HG02970 (cell line): ENCODE measurements around the gene MRPL18.
"Not testable (repeated sequence)": the region's sequence is repeated elsewhere in the genome, so short reads cannot be mapped to it uniquely, and the experiment has no call there.

Source experiments
- ATAC-seq: cut with Tn5 transposase; IDR thresholded peaks from one replicate; pipeline ENCODE4 v1.9.1; 2021; ENCODE audit warnings: mild to moderate bottlenecking, moderate library complexity, moderate number of reproducible peaks; ENCODE audit not compliant: unreplicated experiment, low FRiP score

Gene MRPL18

DNA sequence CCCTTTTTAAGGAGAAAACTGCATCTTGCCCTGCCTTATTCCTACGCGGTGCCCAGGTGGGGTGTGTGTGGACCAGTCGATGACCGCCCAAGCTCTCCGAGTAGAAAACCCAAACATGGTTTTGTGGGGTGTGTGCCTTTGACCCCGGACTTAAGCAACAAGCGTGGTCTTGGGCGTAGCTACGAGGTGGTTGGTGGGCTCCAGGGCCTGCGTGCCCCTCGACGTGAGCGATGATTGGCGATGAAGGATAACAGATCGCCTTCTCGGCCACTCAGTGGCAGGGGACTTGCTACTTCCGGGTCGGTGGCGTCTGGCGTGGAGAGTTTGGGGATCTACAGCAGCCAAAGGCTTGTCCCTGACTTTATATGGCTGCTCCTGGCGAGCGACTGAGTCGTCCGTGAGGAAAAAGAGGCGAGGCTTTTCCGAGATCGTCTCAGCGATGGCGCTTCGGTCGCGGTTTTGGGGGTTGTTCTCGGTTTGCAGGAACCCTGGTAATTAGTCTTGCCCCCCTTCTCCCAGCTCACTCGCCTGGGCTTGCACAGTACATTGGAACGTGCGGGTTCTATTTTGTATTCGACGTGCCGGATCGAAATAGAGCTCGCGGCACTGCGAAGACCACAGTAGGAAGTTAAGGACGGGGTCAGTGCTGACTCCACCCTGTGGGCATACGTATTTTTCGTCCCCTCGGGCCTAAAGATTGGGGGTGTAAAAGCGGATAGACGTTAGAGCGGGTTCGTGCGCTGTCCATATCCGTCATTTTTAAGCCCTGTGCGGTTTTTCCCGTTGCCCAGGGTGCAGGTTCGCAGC, at the start of gene MRPL18:
TSS of gene MRPL18 (plus strand) at position 319 of the 807 bp plus-strand sequence. CDS start at position 440, 121 bp downstream.
- ATAC-seq = peak; percentile 80

DNA sequence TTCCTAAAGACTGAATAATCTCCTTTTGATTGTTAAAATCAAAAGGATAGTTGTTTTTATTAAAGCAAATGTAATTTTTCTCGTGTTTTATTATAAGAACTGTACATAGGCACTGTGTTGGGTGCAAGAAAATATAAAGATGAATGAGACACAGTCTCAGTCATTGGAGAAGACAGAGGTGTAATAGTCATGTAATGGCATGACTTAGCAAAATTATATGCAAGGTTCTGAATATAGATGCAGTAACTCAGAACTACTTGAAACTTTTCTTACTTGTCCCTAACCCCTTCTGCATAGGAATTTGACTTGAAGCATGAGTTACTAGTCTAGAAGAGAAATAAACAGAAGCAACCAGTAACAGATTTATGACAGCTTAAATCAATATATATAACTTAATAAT, 48.1 kb upstream of the MRPL18 start:
- no peak for ATAC-seq

DNA sequence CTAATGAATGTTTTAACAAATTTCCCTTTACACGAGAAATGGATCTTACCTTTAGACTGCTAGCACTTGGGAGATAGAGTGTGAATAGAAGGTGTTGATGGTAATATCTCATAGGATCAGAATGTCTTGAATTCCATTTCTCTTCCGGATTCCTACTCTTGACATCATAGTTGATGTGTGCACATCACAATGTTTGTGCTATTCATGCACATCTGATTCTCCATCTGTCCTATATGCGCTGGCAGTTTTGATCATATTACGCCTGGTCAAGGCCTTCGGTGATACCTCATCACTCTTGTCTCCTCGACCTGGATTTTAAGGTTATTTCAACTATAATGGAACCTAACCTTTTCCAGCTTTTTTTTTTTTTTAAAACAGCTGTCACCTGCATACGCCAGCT, 45.2 kb upstream of the MRPL18 start:
- no peak for ATAC-seq

DNA sequence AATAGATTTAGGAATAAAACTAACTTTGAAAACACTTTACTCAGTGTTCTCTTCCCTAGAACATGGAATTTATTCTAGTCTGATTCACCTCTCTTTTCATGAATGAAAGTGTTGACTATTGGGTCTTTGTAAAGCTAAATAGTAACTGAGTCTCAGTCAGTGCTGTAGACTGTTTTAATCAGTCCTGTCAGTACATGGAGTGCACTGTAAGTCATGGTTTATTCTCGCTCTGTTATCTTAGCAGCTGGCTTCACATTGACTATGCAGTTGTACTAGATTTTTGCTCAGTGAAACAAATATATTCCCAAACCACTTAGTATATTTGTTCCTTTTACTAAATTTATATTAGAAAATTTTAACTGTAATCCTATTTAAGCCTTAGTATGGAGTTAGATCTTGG, 43.5 kb upstream of the MRPL18 start:
- ATAC-seq = no peak

DNA sequence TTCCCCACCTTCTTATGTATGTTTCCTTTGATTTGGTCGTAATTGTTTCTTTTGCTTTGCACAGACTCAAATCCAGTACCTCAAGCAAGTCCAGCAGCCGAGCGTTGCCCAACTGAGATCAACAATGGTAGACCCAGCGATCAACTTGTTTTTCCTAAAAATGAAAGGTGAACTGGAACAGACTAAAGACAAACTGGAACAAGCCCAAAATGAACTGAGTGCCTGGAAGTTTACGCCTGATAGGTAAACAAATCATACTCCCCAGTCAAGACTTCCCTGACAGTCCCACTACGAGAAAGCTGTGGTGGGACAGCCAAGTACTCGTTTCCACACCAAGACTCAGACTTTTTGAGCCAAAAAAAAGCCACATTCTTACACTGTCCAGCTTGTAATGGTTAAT, 42.1 kb upstream of the MRPL18 start:
- not testable (repeated sequence) for ATAC-seq

DNA sequence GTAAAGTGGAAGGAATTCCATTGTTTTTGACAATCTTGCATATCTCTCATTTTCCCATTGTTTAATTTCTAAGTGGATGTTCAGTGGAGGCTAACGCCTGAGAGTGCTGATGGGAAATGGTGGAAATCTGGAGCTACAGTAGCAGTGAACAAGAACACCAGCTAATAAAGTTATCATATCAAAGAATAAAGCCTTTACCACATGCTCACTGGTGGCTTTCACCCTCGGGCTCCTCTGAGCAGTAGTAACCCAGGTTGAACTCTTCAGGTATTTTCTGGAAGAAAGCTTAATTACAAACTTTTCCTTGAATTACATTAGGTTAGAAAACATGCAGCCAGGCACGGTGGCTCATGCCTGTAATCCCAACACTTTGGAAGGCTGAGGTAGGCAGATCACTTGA, 38.8 kb upstream of the MRPL18 start:
- ATAC-seq = no peak

DNA sequence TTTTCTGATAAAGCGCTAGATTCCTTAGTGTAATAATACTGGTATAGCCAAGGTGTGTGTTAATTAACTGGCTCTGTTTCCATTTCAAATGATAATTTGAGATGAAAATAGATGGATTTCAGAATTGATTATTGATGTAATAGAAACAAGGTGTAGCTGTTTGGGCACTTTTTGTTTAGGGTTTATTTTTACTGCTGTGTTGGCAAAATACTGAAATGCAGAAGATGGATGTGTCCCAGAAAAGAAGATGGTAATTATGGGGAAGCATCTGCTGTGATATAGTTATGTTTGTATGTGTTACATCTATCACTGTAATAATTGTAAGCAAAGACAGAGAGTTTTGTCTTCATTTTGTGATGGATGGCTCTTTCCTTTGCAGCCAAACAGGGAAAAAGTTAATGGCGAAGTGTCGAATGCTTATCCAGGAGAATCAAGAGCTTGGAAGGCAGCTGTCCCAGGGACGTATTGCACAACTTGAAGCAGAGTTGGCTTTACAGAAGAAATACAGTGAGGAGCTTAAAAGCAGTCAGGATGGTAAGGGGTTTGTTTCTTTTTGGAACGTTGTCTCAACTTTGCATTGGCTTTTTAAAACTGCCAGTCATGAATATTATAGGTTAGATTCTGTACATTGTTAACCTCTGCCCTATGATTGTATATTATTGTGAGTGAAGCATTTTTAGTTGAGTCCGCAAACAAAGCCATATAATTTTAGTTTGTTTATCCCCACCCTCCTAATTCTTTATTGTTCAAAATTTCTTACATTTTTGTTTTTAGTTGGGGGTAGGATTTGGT, 37.0 kb upstream of the MRPL18 start:
- no peak for ATAC-seq

DNA sequence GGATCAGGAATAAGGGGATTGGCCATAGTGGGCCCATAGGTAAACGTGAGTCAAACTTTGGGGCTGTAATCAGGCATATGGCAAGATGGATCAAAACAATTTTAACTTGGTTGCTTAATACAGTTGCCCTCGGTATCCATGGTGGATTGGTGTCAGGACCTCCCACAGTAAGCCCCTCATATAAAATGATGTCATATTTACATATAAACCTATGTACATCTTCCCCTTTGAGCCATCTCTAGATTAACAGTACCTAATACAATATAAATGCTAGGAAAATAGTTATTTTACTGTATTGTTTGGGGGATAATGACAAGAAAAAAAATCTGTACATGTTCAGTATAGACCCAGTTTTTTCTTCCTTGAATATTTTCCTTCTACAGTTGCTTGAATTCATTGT, 35.9 kb upstream of the MRPL18 start:
- no peak for ATAC-seq

DNA sequence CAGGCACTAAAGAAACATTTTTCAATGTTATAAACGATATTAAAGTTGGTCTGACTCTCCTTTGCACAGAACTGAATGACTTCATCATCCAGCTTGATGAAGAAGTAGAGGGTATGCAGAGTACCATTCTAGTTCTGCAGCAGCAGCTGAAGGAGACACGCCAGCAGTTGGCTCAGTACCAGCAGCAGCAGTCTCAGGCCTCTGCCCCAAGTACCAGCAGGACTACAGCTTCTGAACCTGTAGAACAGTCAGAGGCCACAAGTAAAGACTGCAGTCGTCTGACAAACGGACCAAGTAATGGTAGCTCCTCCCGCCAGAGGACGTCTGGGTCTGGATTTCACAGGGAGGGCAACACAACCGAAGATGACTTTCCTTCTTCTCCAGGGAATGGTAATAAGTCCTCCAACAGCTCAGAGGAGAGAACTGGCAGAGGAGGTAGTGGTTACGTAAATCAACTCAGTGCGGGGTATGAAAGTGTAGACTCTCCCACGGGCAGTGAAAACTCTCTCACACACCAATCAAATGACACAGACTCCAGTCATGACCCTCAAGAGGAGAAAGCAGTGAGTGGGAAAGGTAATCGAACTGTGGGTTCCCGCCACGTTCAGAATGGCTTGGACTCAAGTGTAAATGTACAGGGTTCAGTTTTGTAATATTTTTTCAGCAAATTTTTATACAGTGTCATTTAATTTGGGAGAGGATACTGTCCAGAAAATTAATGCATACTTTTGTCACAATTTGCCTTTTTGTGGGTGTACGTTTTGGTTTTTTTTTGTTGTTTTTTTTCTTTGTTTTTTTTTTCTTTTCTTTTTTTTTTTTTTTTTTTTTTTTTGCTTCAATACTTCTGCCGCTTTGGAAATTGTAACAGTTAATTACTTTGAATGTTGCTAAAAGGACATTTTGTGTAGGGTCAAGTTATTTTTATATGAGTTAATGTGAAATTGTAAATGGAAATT, 35.0 kb upstream of the MRPL18 start:
- ATAC-seq = no peak

DNA sequence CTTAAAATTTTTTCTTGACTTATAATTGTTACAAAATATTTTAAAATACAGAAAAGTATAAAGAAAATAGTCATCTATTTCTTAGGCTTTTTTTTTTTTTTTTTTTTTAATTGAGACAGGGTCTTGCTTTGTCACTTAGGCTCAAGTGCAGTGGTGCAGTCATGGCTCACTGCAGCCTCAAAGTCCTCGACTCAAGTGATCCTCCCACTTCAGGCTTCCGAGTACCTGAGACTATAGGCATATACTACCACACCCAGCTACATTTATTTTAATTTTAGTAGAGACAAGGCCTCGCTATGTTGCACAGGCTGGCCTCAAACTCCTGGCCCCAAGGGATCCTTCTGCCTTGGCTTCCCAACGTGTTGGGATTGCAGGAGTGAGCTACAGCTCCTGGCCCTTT, 33.8 kb upstream of the MRPL18 start:
- ATAC-seq = no peak

DNA sequence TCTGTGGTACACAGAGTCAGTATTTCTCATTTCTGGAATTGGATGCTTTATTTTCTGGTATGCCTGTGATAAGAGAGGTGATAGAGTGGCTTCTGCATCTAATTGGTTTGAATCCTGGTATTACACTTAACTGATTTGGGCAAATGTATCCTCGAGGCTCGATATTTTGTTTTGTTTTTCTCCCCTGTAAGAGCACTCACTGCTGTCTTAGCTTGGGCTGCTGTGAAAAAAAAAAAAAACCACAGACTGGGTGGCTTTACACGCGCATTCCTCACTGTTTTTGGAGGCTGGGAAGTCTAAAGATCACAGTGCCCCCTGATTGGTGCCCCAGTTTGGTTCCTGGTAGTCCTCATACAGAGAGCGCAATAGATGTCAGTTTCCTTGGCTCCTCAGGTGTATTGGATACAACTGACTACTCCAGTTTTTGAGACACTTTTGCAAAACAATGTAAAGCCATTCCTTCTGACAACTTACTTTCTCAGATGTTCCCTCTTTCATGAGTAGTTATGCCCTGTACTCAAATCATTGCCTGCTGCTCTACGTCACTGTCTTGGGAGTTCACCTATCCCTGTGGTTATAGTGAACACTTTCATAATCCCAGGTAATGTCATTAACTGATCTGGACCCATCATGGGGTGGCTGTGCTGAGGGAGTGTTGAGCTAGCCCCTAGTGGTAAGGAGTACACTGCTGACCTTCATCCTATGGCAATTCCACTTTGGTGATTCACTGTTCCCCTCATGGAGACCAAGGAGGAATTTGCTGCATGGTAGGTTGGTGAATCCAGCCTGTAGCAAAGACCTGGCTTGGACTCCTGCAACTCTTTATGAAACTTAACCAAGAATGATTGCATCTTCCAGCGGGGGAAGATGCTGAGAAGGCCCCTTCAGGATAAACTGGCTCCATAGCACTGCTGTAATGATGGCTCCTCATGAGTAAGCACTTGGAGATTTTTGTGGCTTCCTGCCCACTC, 32.0 kb upstream of the MRPL18 start:
- ATAC-seq = no peak

DNA sequence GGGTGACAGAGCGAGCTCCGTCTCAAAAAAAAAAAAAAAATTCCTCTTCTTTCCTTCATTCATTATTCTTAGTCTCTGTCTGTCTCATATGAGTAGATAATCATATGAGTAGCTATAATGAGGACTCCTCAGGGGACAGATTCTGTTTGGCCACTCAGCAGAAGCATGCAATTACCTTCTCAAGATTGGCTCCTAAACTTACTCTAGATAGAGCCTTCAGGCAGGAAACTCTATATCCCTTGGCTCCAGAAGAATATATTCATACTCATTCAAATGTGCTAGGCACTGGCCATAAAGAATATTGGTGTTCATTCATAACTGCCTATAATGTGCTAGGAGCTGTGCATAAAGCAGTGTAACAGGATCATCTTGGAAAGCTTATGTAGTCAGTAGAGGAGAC, 30.6 kb upstream of the MRPL18 start:
- no peak for ATAC-seq

DNA sequence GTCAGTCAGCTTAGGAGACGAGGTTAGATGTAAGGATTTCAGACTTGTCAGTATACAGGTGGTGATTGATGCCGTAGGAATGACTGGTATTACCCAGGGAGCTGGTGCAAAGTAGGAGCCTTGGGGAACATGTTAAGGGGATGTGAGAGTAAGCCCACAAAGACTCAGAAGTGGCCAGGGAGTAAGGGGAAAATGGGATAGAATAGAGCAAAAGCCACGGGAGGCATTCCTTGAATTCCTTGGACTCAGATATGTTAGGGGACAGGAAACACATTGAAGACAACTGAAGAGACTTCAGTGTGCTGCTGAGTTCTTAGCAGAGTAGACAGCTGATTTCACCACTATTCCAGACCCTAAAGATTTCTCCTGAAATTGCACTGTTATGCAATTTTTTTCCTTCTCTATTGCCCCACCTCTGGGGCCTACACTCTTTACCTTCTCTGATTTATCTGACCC, 29.6 kb upstream of the MRPL18 start:
- no peak for ATAC-seq

DNA sequence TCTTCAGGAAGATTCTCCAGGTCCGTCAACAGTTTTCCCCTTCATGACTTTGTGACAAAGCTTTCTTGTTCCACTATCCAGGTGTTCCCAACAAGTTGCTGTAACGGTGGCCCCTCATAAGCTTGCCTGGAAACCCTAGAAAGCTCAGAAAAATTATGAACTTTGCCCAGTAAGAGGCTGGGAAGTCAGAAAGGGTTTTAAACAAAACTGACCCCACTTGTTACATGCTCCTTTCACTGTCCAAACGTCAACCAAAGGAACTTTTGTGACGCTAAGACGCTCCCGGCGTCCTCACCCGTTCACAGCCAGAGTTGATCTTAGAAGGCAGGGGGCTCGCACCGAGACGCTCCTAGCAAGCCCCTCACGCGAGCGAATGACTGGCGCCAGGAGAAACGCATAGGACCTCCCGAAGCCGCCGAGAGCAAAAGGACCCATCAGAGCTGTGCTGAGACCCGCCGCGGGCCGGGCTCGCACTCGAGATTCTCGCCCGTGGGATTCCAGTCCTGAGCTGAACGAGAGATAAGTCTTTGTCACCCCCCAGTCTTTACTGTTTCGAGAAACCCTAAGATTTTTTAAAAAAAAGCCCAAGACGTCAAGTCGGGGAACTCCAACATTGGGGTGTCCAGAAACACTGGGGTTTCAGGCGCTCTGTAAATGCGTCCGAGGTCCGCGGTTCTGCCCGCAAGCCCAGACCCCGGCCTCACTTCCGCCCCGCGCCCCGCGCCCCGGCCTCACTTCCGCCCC, 29.0 kb upstream of the MRPL18 start:
- ATAC-seq = peak; percentile 0

DNA sequence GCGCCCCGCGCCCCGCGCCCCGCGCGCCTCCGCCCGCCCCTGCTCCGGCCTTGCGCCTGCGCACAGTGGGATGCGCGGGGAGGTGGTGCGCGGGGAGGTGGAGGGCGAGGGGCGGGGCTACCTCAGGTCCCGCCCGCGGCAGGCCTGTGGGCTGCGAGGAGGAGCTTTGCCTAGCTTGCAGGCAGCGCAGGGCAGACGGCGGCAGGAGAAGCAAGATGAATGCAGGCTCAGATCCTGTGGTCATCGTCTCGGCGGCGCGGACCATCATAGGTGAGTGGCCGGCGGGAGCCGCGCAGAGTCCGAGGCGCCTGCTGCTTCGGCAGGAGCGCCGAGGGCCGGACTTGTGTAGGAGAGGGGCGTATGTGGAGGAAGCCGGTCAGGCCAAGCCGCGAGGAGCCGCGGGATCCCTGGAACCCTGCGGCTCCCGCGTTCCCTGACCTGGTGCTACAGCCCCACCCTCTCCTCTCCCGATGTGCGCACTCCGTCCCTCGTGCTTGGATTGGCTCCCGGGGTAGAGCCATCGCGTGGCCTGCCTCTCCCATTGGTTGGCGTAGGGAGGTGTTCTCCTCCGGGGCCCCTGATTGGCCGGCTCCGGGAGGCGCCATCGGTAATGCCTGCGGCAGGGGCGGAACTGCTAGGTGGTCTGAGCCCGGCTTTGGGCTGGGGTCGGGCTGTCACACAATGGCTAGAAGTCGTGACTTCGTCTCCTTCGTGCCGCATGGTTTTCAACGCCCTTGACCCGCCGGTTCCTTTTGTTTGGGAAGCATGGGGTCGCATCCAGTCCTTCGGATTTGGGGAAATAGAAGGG, 28.2 kb upstream of the MRPL18 start, which contains the start of gene ACAT2:
TSS of gene ACAT2 (plus strand) at position 173 of the 808 bp plus-strand sequence. CDS start at position 216, 43 bp downstream.
- ATAC-seq = peak; percentile 92

DNA sequence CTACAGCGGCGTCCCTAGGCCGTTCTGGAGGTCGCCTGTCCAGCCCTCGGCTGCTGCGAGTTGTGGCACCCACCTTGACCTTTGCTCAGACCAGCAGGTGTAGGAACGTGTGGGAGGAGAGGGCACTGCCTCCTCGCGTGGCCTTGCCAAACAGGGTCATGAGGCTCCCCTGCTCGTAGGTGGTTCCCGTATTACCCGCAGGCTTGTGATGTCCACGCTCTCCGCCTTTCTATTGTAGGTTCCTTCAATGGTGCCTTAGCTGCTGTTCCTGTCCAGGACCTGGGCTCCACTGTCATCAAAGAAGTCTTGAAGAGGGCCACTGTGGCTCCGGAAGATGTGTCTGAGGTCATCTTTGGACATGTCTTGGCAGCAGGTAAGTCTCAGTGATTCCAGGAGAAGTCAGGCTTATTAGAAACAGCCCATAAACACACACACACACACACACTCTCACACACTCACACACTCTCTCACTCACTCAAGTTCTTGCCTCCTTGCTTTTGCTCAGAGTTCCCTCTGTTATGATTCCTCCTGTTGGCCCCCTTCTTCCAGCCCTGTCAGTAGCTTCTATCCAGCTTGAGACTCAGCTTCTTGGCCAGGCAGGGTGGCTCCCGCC, 27.5 kb upstream of the MRPL18 start:
- no peak for ATAC-seq

DNA sequence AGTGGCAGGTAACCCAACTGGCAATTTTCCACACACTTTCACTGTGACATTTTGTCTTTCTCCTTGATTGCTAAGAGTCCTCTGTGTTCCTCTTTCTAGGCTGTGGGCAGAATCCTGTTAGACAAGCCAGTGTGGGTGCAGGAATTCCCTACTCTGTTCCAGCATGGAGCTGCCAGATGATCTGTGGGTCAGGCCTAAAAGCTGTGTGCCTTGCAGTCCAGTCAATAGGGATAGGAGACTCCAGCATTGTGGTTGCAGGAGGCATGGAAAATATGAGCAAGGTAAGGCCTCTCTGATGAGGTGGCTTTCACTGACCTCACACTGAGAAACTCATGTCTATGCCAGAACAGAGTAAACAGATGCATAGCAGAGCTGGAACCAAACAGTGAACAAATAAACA, 23.4 kb upstream of the MRPL18 start:
- ATAC-seq = no peak
